ENCODE data around the gene MACROD2. TPM values are rescaled to one million over a fixed set of nuclear protein-coding genes. Genes with fewer than 3 reads are reported as not detected.

Gene MACROD2
- total and polyA plus RNA-seq, 2 donors (not counting 1 experiment from before 2014, with no cell fraction given): 5.3 to 6.7 TPM

DNA sequence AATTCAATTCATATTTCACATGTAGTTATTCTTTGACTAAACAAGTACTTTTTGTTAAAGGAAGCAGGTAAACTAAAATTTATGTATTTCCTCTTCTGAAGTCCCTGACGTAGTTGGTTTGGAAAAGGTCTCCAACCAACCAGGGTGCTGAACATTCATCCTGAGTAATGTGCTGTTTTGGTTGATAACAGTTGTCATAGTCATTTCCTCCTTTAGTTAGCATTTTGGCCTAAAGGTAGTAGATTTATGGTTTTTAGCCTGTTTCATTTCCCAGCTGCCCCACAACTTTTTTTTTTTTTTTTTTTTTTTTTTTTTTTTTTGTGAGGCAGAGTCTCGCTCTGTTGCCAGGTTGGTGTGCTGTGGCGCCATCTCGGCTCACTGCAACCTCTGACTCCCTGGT lies 724.9 kb downstream of the MACROD2 start:
- ChIA-PET POLR2A (no interaction called here), CTCF (interaction anchor here (0.7 kb wide), 1 partner anchor 44 kb away, joined by 3 read pairs; no protein-coding TSS in a partner anchor)
- Histone ChIP-seq H3K4me3 (ENCODE audit: control extremely low read depth in 1 of 5, extremely low read depth in 1 of 5, insufficient read depth in 1 of 5, low read depth in 2 of 5, low read length in 4 of 5) (no peak overlapping the region), H4K20me1 (ENCODE audit: control insufficient read depth, insufficient read depth, low read length, poor library complexity, severe bottlenecking) (no peaks in the 10 kb centered on the region), H3K27ac (ENCODE audit: low read length in 2 of 2) (no peak overlapping the region), H3K9me3 (ENCODE audit: control extremely low read depth in 1 of 3, control insufficient read depth in 2 of 3, insufficient read depth in 1 of 3, low read length in 2 of 3) (peaks cover 0 to 2% (median 0%) of the 10 kb centered on the region in 3 donors), H3K36me3 (replicated peaks in 1 of 2; ENCODE audit: control extremely low read depth in 1 of 2, control insufficient read depth in 1 of 2, extremely low read depth in 1 of 2, insufficient read depth in 2 of 2, low read length in 1 of 2) (no peaks in the 10 kb centered on the region), H3K4me2 (replicated peaks; ENCODE audit: low read depth, low read length, poor library complexity, severe bottlenecking) (no peak overlapping the region), H2AFZ (ENCODE audit: insufficient read depth, low read depth, low read length, poor library complexity, severe bottlenecking) (no peak overlapping the region), H3K27me3 (replicated peaks in 1 of 4; ENCODE audit: control extremely low read depth in 1 of 4, control insufficient read depth in 3 of 4, insufficient read depth in 4 of 4, low read length in 3 of 4) (no peaks in the 10 kb centered on the region), H3K4me1 (ENCODE audit: control insufficient read depth in 2 of 2, insufficient read depth in 2 of 2, low read length in 2 of 2) (no peaks in the 10 kb centered on the region), H3K79me2 (ENCODE audit: control insufficient read depth, insufficient read depth, low read length) (no peaks in the 10 kb centered on the region), H3K9ac (ENCODE audit: low read length) (no peak overlapping the region)
- WGBS (ENCODE audit: insufficient coverage): 24% methylated on average over 4 of the region's 4 CpGs
- Mint-ChIP-seq H3K27ac (no peak overlapping the region), H3K4me1 (no peaks in the 10 kb centered on the region), H3K27me3 (peaks cover 5% of the 10 kb centered on the region), H3K4me3 (no peak overlapping the region), H3K9me3 (ENCODE audit: insufficient read depth) (no peaks in the 10 kb centered on the region)
- no peak for ATAC-seq (ENCODE audit: low read depth)
- intact Hi-C loops (cut with micrococcal nuclease): no loop called here
- DNase-seq: no peak
- TF ChIP-seq EZH2 (IDR thresholded peaks at IDR 0.05; ENCODE audit: borderline replicate concordance, insufficient read depth, low read depth, low read length, poor library complexity, severe bottlenecking): no peak
- no peak for TF ChIP-seq CTCF (IDR thresholded peaks at IDR 0.05)

- Histone ChIP-seq H3K27ac (ENCODE audit: low read length in 2 of 2) (no peak overlapping the region), H3K9me3 (ENCODE audit: control extremely low read depth in 1 of 3, control insufficient read depth in 2 of 3, insufficient read depth in 1 of 3, low read length in 2 of 3) (peaks cover 0 to 2% (median 0%) of the 10 kb centered on the region in 3 donors), H3K4me3 (ENCODE audit: control extremely low read depth in 1 of 5, extremely low read depth in 1 of 5, insufficient read depth in 1 of 5, low read depth in 2 of 5, low read length in 4 of 5) (no peak overlapping the region), H3K27me3 (replicated peaks in 1 of 4; ENCODE audit: control extremely low read depth in 1 of 4, control insufficient read depth in 3 of 4, insufficient read depth in 4 of 4, low read length in 3 of 4) (no peaks in the 10 kb centered on the region), H3K9ac (ENCODE audit: low read length) (no peak overlapping the region), H3K4me1 (ENCODE audit: control insufficient read depth in 2 of 2, insufficient read depth in 2 of 2, low read length in 2 of 2) (no peaks in the 10 kb centered on the region), H4K20me1 (ENCODE audit: control insufficient read depth, insufficient read depth, low read length, poor library complexity, severe bottlenecking) (no peaks in the 10 kb centered on the region), H3K36me3 (replicated peaks in 1 of 2; ENCODE audit: control extremely low read depth in 1 of 2, control insufficient read depth in 1 of 2, extremely low read depth in 1 of 2, insufficient read depth in 2 of 2, low read length in 1 of 2) (no peaks in the 10 kb centered on the region), H2AFZ (ENCODE audit: insufficient read depth, low read depth, low read length, poor library complexity, severe bottlenecking) (no peak overlapping the region), H3K4me2 (replicated peaks; ENCODE audit: low read depth, low read length, poor library complexity, severe bottlenecking) (no peak overlapping the region), H3K79me2 (ENCODE audit: control insufficient read depth, insufficient read depth, low read length) (no peaks in the 10 kb centered on the region)
- Mint-ChIP-seq H3K4me1 (no peaks in the 10 kb centered on the region), H3K27ac (no peak overlapping the region), H3K4me3 (no peak overlapping the region), H3K27me3 (peaks cover 5% of the 10 kb centered on the region), H3K9me3 (ENCODE audit: insufficient read depth) (no peaks in the 10 kb centered on the region)
- WGBS (ENCODE audit: insufficient coverage): no CpG with 5 or more reads among the region's 1 CpG
- no peak for DNase-seq
- ChIA-PET CTCF (no interaction called here), POLR2A (no interaction called here)
- intact Hi-C loops (cut with micrococcal nuclease): no loop called here
- no peak for ATAC-seq (ENCODE audit: low read depth)
- TF ChIP-seq CTCF (IDR thresholded peaks at IDR 0.05): no peak
- TF ChIP-seq EZH2 (IDR thresholded peaks at IDR 0.05; ENCODE audit: borderline replicate concordance, insufficient read depth, low read depth, low read length, poor library complexity, severe bottlenecking): no peak
These were observed 726.7 kb downstream of the MACROD2 start for GRCh38 chr20:14721926-14722452.
